ENCODE data around the gene PDE7B.

GRCh38 chr6:136137739-136138402 lies 286.4 kb downstream of the PDE7B start:
- TF ChIP-seq CTCF (IDR thresholded peaks at IDR 0.05) = no peak
- no peak for TF ChIP-seq POLR2A (IDR thresholded peaks at IDR 0.05)

Measured in uterus (tissue), 2 donors.